Liver (tissue), 9 donors: ENCODE results near the gene GRIN2C. TPM values are rescaled to one million over a fixed set of nuclear protein-coding genes. Genes with fewer than 3 reads are reported as not detected.

Experiments
- DNase-seq: peaks from one replicate; pipeline ENCODE4 v3.0.0-alpha.2; 2017; ENCODE audit warnings: low spot score
- H3K27ac ChIP-seq, 2 donors: one replicate each; pipeline ENCODE4 v1.7.0; 2013; ENCODE audit warnings: inconsistent platforms in 2 of 2, low read length in 2 of 2, control low read depth in 1 of 2, low read depth in 1 of 2, mild to moderate bottlenecking in 1 of 2
- H3K27me3 ChIP-seq, 4 donors: one replicate each; pipeline versions ENCODE4 v1.6.1 to v1.7.0; 2013; ENCODE audit warnings: low read length in 3 of 4, inconsistent platforms in 1 of 4, mild to moderate bottlenecking in 1 of 4, moderate library complexity in 1 of 4; ENCODE audit not compliant: control insufficient read depth in 4 of 4, insufficient read depth in 4 of 4
- H3K36me3 ChIP-seq, 4 donors: one replicate each; pipeline versions ENCODE4 v1.6.1 to v1.7.0; 2013; ENCODE audit warnings: low read length in 3 of 4, mild to moderate bottlenecking in 3 of 4, low read depth in 1 of 4, moderate library complexity in 1 of 4; ENCODE audit not compliant: control insufficient read depth in 4 of 4, insufficient read depth in 3 of 4
- H3K4me1 ChIP-seq, 4 donors: one replicate each; pipeline versions ENCODE4 v1.6.1 to v1.7.0; 2013; ENCODE audit warnings: low read length in 3 of 4, mild to moderate bottlenecking in 3 of 4, moderate library complexity in 1 of 4; ENCODE audit not compliant: control insufficient read depth in 4 of 4, insufficient read depth in 4 of 4
- H3K4me3 ChIP-seq, 3 donors: one replicate each; pipeline versions ENCODE4 v1.6.1 to v1.7.0; 2013; ENCODE audit warnings: low read length in 3 of 3, control low read depth in 1 of 3, low read depth in 1 of 3, mild to moderate bottlenecking in 1 of 3
- H3K9ac ChIP-seq, 2 donors: one replicate each; pipeline ENCODE4 v1.7.0; 2013; ENCODE audit warnings: low read length in 2 of 2, mild to moderate bottlenecking in 2 of 2, moderate library complexity in 2 of 2, control low read depth in 1 of 2, low read depth in 1 of 2
- H3K9me3 ChIP-seq, 4 donors: one replicate each; pipeline versions ENCODE4 v1.6.1 to v1.7.0; 2013; ENCODE audit warnings: low read length in 3 of 4; ENCODE audit not compliant: control insufficient read depth in 4 of 4
- CTCF ChIP-seq: fragments of 150-350 bp; IDR thresholded peaks from 2 replicates; pipeline ENCODE4 v1.5.1; 2017; ENCODE audit warnings: improper control_type of control experiment, low read depth, low read length; ENCODE audit not compliant: missing input control
- EGR1 ChIP-seq, 2 donors: IDR thresholded peaks; 2 replicates each; pipeline ENCODE4 v1.6.1; 2016 to 2018; ENCODE audit warnings: antibody characterized with exemption in 2 of 2, low read depth in 2 of 2
- FOXA1 ChIP-seq: IDR thresholded peaks from 2 replicates; pipeline ENCODE4 v1.6.1; 2016; ENCODE audit warnings: antibody characterized with exemption
- FOXA2 ChIP-seq: IDR thresholded peaks from 2 replicates; pipeline ENCODE4 v1.6.1; 2016; ENCODE audit warnings: antibody characterized with exemption
- GABPA ChIP-seq, 2 donors: IDR thresholded peaks in 1 of 2; conservative IDR thresholded peaks in 1 of 2; 2 replicates each; pipeline ENCODE4 v1.6.1; 2016; ENCODE audit warnings: antibody characterized with exemption in 2 of 2, mild to moderate bottlenecking in 1 of 2, moderate library complexity in 1 of 2
- HNF4A ChIP-seq, 2 donors: conservative IDR thresholded peaks; 2 replicates each; pipeline ENCODE4 v1.6.1; 2016; ENCODE audit warnings: antibody characterized with exemption in 2 of 2, mild to moderate bottlenecking in 2 of 2
- HNF4G ChIP-seq: IDR thresholded peaks from 2 replicates; pipeline ENCODE4 v1.6.1; 2016; ENCODE audit warnings: antibody characterized with exemption
- JUND ChIP-seq, 2 donors: IDR thresholded peaks; 2 replicates each; pipeline ENCODE4 v1.6.1; 2016; ENCODE audit warnings: antibody characterized with exemption in 2 of 2
- NR2F2 ChIP-seq: IDR thresholded peaks from 2 replicates; pipeline ENCODE4 v1.6.1; 2016; ENCODE audit warnings: antibody characterized with exemption
- RAD21 ChIP-seq, 2 donors: IDR thresholded peaks; 2 replicates each; pipeline ENCODE4 v1.6.1; 2016; ENCODE audit warnings: antibody characterized with exemption in 2 of 2, mild to moderate bottlenecking in 2 of 2
- REST ChIP-seq: IDR thresholded peaks from 2 replicates; pipeline ENCODE4 v1.6.1; 2016; ENCODE audit warnings: antibody characterized with exemption, mild to moderate bottlenecking
- RXRA ChIP-seq, 2 donors: IDR thresholded peaks; 2 replicates each; pipeline ENCODE4 v1.6.1; 2017 to 2018; ENCODE audit warnings: antibody characterized with exemption in 2 of 2, mild to moderate bottlenecking in 1 of 2
- SP1 ChIP-seq: IDR thresholded peaks from 2 replicates; pipeline ENCODE4 v1.6.1; 2018; ENCODE audit warnings: antibody characterized with exemption, mild to moderate bottlenecking
- TAF1 ChIP-seq: conservative IDR thresholded peaks from 2 replicates; pipeline ENCODE4 v1.6.1; 2016; ENCODE audit warnings: antibody characterized with exemption, mild to moderate bottlenecking
- YY1 ChIP-seq: IDR thresholded peaks from 2 replicates; pipeline ENCODE4 v1.6.1; 2016; ENCODE audit warnings: antibody characterized with exemption, mild to moderate bottlenecking
- WGBS: extraction: QIAGEN DNeasy Blood & Tissue Kit; methylation state at CpG from one replicate; pipeline ENCODE4 v1.1.7; 2013; 5-methylcytosine and 5-hydroxymethylcytosine counted together
- polyA plus RNA-seq, 2 donors: library from polyadenylated mRNA; stranded (reverse) in 1 of 2; unstranded in 1 of 2; fragments of 200-250 nt in 1 of 2; fragments of >200 nt in 1 of 2; fragmentation: Nextera tagmentation in 1 of 2; extraction: Ambion mirVana in 1 of 2; gene quantifications; one replicate each; pipeline versions ENCODE4 v1.2.1 to v1.2.3, GENCODE V29; 2013 to 2015
- total RNA-seq, 2 donors: library from RNA; depleted of rRNA; stranded (reverse); fragments of >200 nt; gene quantifications; one replicate each; pipeline ENCODE4 v1.2.3, GENCODE V29; 2014
- TF ChIP-seq, protein P1 (sequence below): IDR thresholded peaks from 2 replicates; pipeline ENCODE4 v1.6.1; 2016; ENCODE audit warnings: antibody characterized with exemption
- TF ChIP-seq, protein P2 (sequence below): IDR thresholded peaks from 2 replicates; pipeline ENCODE4 v1.6.1; 2016; ENCODE audit warnings: antibody characterized with exemption
- TF ChIP-seq, protein P3 (sequence below): IDR thresholded peaks from 2 replicates; pipeline ENCODE4 v1.6.1; 2016; ENCODE audit warnings: antibody characterized with exemption
- donor health status: healthy.
- donor health status: healthy.
- donor health status: healthy.
- donor health status: healthy.
- donor health status: healthy.

GRIN2C gene
- total and polyA plus RNA-seq, 4 donors, result 0.03 to 0.10 (median 0.09) TPM; not detected in 1

DNA sequence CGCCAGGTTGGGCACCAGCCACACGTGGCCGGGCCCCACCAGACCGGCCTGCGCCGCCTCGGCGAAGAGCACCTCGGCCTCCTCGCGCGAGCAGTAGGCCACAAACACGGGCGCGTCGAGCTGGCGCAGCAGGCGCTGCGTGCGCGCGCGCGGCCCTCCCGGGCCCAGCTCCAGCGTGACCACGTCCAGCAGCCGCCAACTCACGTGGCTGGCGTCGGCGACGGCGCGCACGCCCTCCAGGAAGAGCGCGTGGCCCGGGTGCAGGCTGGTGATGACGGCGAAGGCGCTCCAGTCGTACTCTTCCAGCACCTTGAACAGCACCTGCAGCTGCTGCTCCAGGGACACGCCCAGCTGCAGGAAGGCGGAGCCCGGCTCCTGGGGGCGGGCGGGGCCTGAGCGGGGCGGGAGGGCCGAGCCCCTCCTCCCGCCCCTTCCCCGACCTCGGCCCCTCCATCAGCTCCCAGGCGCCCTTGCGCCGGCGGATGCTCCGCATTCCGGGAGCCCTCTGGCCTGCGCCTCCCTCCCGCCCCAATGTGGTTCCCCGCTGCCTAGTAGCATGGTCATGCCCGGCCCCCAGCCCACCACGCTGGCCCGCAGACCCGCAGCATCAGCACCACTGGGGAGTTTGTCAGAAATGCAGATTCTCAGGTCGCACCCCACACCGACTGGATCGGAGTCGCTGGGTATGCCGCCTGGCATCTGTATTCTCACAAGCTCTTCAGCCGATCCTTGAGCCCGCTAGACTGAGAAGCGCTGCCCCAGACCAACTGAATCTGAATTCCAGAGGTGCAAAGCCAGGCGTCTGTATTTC lies 7.2 kb downstream of the GRIN2C start:
- Histone ChIP-seq H3K27ac (no peak overlapping the region), H3K36me3 (no peaks in the 10 kb centered on the region), H3K4me3 (no peak overlapping the region), H3K9ac (no peak overlapping the region), H3K27me3 (peaks cover 0 to 10% (median 5%) of the 10 kb centered on the region in 4 donors), H3K4me1 (no peaks in the 10 kb centered on the region), H3K9me3 (no peaks in the 10 kb centered on the region)
- WGBS, result 12% methylated on average over 76 of the region's 76 CpGs
- TF ChIP-seq HNF4G (no peak), YY1 (no peak), FOXA2 (no peak), GABPA (IDR thresholded peaks at IDR 0.05 in 1 of 2, conservative IDR thresholded peaks at IDR 0.05 in 1 of 2) (no peak), NR2F2 (no peak), JUND (IDR thresholded peaks at IDR 0.05) (no peak), FOXA1 (no peak), HNF4A (conservative IDR thresholded peaks at IDR 0.05) (no peak), REST (no peak), RAD21 (IDR thresholded peaks at IDR 0.05) (no peak), RXRA (IDR thresholded peaks at IDR 0.05) (no peak), EGR1 (IDR thresholded peaks at IDR 0.05; ENCODE audit: low read depth in 2 of 2) (no peak), TAF1 (no peak)
- TF ChIP-seq, protein P1, sequence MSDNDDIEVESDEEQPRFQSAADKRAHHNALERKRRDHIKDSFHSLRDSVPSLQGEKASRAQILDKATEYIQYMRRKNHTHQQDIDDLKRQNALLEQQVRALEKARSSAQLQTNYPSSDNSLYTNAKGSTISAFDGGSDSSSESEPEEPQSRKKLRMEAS, result no peak
- TF ChIP-seq, protein P2, sequence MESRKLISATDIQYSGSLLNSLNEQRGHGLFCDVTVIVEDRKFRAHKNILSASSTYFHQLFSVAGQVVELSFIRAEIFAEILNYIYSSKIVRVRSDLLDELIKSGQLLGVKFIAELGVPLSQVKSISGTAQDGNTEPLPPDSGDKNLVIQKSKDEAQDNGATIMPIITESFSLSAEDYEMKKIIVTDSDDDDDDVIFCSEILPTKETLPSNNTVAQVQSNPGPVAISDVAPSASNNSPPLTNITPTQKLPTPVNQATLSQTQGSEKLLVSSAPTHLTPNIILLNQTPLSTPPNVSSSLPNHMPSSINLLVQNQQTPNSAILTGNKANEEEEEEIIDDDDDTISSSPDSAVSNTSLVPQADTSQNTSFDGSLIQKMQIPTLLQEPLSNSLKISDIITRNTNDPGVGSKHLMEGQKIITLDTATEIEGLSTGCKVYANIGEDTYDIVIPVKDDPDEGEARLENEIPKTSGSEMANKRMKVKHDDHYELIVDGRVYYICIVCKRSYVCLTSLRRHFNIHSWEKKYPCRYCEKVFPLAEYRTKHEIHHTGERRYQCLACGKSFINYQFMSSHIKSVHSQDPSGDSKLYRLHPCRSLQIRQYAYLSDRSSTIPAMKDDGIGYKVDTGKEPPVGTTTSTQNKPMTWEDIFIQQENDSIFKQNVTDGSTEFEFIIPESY, result no peak
- DNase-seq, result no peak

DNA sequence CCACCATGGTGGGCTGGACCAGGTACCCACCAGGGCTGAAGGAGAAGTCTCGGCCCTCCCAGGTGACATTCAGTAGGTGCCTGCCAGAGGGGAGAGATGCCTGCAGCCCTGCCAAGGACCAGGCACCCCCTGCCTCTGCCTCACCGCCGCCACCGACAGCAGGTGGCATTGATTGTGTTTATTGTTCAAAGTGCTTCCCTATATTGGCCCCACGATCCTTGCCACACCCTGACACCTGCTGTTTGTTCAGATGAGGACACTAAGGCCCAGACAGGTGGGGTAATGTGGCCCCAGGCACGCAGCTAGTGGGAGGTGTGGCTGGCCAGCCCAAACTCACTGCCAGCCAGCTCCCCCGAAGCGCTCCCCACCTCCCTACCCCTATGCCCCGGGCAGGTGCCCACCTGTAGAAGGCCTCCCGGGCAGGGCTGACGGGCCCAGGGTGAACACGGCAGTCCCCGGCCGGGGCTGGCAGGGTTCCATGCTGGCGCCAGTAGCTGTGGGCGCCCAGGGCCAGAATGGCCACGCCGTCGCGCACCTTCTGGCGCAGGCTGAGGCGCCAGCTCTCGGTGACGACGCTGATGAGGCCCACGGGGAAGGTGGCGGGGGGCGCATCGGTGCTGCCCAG lies 8.0 kb downstream of the GRIN2C start:
- H3K4me1 ChIP-seq, result no peaks in the 10 kb centered on the region
- no peak overlapping the region for H3K4me3 ChIP-seq
- WGBS, result 62% methylated on average over 29 of the region's 29 CpGs
- H3K9me3 ChIP-seq, result no peaks in the 10 kb centered on the region
- H3K27me3 ChIP-seq, result peaks cover 0 to 9% (median 4%) of the 10 kb centered on the region in 4 donors
- TF ChIP-seq SP1, result no peak
- no peak for TF ChIP-seq FOXA1
- TF ChIP-seq HNF4G, result no peak
- TF ChIP-seq NR2F2, result no peak
- no peak for TF ChIP-seq EGR1 (IDR thresholded peaks at IDR 0.05; ENCODE audit: low read depth in 2 of 2)
- TF ChIP-seq, protein P2, result no peak
- no peak for TF ChIP-seq TAF1
- no peak for TF ChIP-seq RXRA (IDR thresholded peaks at IDR 0.05)
- TF ChIP-seq CTCF, result no peak
- TF ChIP-seq GABPA (IDR thresholded peaks at IDR 0.05 in 1 of 2, conservative IDR thresholded peaks at IDR 0.05 in 1 of 2), result no peak
- TF ChIP-seq, protein P3, sequence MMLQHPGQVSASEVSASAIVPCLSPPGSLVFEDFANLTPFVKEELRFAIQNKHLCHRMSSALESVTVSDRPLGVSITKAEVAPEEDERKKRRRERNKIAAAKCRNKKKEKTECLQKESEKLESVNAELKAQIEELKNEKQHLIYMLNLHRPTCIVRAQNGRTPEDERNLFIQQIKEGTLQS, result no peak
- no peak overlapping the region for H3K9ac ChIP-seq
- H3K27ac ChIP-seq, result no peak overlapping the region
- no peak for DNase-seq
- no peaks in the 10 kb centered on the region for H3K36me3 ChIP-seq
